GM04503 (cell line): ENCODE data around the gene GMCL1.
A peak's percentile ranks its signal among the peaks of the same experiment; 100 is the strongest.
"Not testable (repeated sequence)": the region's sequence is repeated elsewhere in the genome, so short reads cannot be mapped to it uniquely, and the experiment has no call there.

Experiments used
- DNase-seq: peaks from one replicate; pipeline ENCODE4 v3.0.0-alpha.2; 2012; ENCODE audit warnings: low read depth

The GMCL1 gene

GRCh38 chr2:69807821-69808540, 21.5 kb upstream of the GMCL1 start:
- DNase-seq: no peak

GRCh38 chr2:69810550-69810949, 18.9 kb upstream of the GMCL1 start:
- no peak for DNase-seq

DNA sequence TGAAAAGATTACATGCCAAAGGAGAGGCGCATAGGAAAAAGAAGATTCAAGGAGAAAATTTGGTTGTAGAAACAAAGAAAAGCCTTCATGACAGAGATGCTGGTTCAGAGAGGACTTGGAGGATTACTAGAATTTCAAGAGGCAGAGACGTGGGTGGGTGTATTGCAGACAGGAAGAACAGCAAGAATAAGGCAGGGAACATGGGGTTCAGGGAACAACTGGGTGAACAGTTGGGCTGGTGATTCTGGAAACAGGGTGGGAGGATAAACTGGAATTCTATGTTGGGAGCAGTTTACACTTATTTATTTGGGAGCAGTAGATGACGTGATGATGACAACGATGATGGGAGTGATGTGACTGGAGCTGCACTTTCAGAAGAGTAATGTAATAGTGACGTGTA, 18.4 kb upstream of the GMCL1 start:
- DNase-seq: no peak

- no peak for DNase-seq
These were observed 17.9 kb upstream of the GMCL1 start for GRCh38 chr2:69811591-69811990.

GRCh38 chr2:69815717-69816116, 13.7 kb upstream of the GMCL1 start:
- no peak for DNase-seq

GRCh38 chr2:69816923-69817542, 12.4 kb upstream of the GMCL1 start:
- peak; percentile 51 for DNase-seq

GRCh38 chr2:69817729-69818501, 11.5 kb upstream of the GMCL1 start:
- peak; percentile 7 for DNase-seq

DNA sequence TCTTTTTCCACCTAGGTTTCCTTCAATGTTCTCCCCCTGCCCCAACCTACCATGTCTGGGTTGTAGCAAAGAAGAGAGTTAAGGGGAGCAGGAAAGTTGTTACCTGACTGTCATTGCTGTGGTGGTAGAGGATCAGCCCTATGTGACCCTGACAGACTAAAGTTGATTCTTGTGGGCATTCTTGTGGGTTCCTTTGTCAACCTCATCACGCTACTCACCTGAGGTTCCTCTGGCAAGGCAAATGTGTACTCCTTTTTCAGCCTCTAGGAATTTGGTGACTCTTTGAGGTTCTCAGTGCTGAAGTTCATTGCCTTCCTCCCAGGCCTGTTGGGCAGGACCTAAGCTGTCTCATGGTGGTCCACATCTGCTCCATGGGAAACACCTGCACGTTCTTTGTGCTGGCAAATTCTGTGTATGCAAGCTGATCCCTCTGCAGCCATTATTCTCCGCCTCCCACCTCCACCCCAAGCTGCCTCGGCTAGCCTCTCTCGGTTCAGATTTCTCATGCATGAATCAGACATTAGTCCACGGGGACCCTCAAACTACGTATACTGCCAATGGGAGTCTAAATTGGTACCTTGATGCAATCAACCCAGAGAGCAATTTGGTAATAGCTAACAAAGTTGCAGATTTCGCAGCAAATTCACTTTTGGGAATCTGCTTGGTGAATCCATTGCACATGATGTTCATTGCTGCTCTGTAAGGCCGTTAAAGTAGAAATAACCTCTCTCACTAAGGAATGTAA, 1.5 kb upstream of the GMCL1 start:
- DNase-seq: no peak

- no peak for DNase-seq
These were observed 563 bp upstream of the GMCL1 start for GRCh38 chr2:69828938-69829255.

- DNase-seq: no peak
These were observed 815 bp downstream of the GMCL1 start for GRCh38 chr2:69830045-69830905.

DNA sequence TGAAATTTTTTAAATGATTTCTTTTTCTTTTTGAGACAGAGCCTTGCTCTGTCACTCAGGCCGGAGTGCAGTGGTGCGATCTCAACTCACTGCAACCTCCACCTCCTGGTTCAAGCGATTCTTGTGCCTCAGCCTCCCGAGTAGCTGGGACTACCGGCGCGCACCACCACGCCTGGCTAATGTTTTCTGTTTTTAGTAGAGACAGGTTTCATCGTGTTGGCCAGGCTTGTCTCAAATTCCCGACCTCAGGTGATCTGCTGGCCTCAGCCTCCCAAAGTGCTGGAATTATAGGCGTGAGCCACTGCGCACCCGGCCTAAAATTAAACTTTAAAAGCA, 1.4 kb downstream of the GMCL1 start:
- DNase-seq: not testable (repeated sequence)

DNA sequence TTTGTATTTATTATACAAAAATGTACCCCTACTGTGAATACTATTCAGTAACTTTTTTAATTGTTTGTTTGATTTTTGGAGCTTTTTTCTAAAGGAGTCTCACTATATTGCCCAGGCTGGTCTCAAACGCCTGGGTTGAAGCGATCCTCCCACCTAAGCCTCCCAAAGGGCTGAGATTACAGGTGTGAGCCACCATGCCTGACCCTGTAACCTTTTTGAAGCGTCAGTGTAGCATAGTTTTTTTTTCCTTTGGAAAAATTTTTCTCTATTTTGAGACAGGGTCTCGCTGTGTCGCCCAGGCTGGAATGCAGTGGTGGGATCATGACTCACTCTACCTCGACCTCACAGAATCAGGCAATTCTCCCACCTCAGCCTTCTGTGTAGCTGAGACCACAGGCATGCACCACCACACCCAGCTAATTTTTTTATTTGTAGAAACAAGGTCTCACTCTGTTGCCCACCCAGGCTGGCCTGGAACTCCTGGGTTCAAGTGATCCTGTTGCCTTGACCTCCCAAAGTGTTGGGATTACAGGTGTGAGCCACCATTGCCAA, 2.0 kb downstream of the GMCL1 start:
- DNase-seq: no peak

DNA sequence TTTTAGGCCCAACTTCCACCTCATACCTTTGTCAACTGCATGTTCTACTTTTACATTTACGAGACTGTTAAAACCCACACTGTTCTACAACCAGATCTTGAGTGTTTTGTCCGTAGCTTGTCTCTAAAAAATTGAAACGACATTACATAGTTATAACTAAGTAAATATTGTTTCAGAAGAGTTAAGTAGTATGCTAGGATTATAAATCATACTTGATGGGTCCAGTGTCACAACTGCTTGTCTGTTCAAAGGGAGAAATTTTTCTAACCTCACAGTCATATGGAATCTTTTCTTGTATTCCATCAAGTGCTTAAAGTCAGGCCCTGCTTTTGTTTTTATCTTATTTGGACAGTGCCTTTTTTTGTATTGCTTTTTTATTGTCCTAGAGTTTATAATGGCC, 4.3 kb downstream of the GMCL1 start:
- DNase-seq: no peak

- no peak for DNase-seq
These were observed 6.2 kb downstream of the GMCL1 start for GRCh38 chr2:69835666-69836065.

DNA sequence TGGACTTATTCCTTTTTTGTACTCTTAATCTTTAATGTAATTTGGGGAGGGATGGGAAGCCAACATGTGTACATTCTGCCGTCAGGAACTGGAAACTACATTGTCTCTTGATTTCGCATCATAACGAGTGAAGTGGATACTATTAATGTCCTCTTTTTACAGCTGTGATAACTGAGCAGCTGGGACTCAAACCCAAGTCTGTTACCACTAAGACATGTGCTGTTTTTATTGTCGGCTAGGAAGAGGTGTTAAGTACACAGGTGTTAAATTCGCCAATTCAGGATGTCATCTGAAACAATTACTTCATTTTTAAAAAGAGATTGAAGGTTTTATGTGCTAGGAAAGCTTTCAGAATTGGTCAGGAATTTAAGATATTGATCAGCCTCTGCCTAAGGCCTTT, 6.9 kb downstream of the GMCL1 start:
- DNase-seq: no peak

DNA sequence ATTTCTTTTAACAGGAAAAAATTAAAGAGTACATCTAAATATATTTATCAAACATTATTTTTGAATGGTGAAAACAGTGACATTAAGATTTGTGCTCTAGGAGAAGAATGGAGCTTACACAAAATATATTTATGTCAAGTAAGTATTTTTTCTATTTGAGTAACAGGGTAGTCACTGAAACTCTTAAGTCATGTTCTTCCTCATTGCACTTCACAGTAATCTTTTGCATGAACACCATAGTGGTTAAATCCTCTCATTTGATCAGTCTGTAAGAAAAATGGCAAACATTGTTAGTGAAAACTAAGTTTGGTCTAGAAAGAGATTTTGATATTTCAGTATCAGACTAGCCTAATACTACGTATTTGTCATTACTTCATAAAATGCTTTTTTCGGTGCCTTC, 8.1 kb downstream of the GMCL1 start:
- DNase-seq: no peak

- no peak for DNase-seq
These were observed 14.5 kb downstream of the GMCL1 start for GRCh38 chr2:69843993-69844392.

- DNase-seq: no peak
These were observed 15.1 kb downstream of the GMCL1 start for GRCh38 chr2:69844560-69844959.

- no peak for DNase-seq
These were observed 17.0 kb downstream of the GMCL1 start for GRCh38 chr2:69846182-69847067.

- no peak for DNase-seq
These were observed 17.8 kb downstream of the GMCL1 start for GRCh38 chr2:69847068-69847828.
